Endothelial cell of umbilical vein (primary cell): ENCODE results near the gene CELF5. TPM values are rescaled to one million over a fixed set of nuclear protein-coding genes. Genes with fewer than 3 reads are reported as not detected.

Experiments used
- BruUV-seq: library from RNA; stranded (reverse); fragments of 400-500 nt; replicated peaks from 2 replicates; lab custom pipeline; 2021; lab: Mats Ljungman, UMichigan
- CTCF ChIA-PET: fragments of 300-600, 350-600 bp; sonication (Branson Sonifier 250); formaldehyde crosslinking; loops from one replicate; lab custom pipeline; 2021; ENCODE audit warnings: antibody characterized with exemption, inconsistent platforms; lab: Charles Lee
- POLR2A ChIA-PET: fragments of 300-600, 350-600 bp; sonication (Branson Sonifier 250); formaldehyde crosslinking; loops from one replicate; lab custom pipeline; 2021; ENCODE audit warnings: antibody characterized with exemption, inconsistent platforms; lab: Charles Lee
- DNase-seq: peaks from one replicate; pipeline ENCODE4 v3.0.0-alpha.2; 2011; ENCODE audit warnings: low read depth, low spot score
- FAIRE-seq: peaks from 2 replicates; lab custom pipeline; 2011; peaks lifted over from hg19 to GRCh38; lab: Jason Lieb, UNC
- H2AFZ ChIP-seq: 2 replicates; pipeline ENCODE4 v1.6.0; 2012; ENCODE audit warnings: low read depth, low read length, control low read depth, inconsistent platforms
- H3K27ac ChIP-seq: 2 replicates; pipeline ENCODE4 v1.5.1; 2011; ENCODE audit warnings: low read depth, mild to moderate bottlenecking, control low read depth, low read length, moderate library complexity; ENCODE audit not compliant: insufficient read depth
- H3K27me3 ChIP-seq, 2 experiments: 2 replicates each; pipeline versions ENCODE4 v1.6.0 to v1.6.1; 2011; ENCODE audit warnings: low read length in 2 of 2, mixed read lengths in 1 of 2; ENCODE audit not compliant: control insufficient read depth in 2 of 2, insufficient read depth in 2 of 2
- H3K36me3 ChIP-seq, 2 experiments: 2 replicates in 1 of 2; 3 replicates in 1 of 2; pipeline ENCODE4 v1.5.1; 2011; ENCODE audit warnings: low read length in 2 of 2, mild to moderate bottlenecking in 1 of 2, moderate library complexity in 1 of 2; ENCODE audit not compliant: control insufficient read depth in 2 of 2, insufficient read depth in 2 of 2; ENCODE audit errors: extremely low read depth in 1 of 2
- H3K4me1 ChIP-seq: 3 replicates; pipeline ENCODE4 v1.5.1; 2011; ENCODE audit warnings: mild to moderate bottlenecking, low read length; ENCODE audit not compliant: control insufficient read depth, insufficient read depth; ENCODE audit errors: extremely low read depth
- H3K4me2 ChIP-seq: 2 replicates; pipeline ENCODE4 v1.6.1; 2011; ENCODE audit warnings: low read length, control low read depth, mixed read lengths; ENCODE audit not compliant: insufficient read depth
- H3K4me3 ChIP-seq, 3 experiments: fragments of 200-600 bp in 1 of 3; sonication (generic), shearing (Covaris generic) in 1 of 3; replicated peaks in 1 of 3; 2 replicates each; pipeline ENCODE4 v1.5.1; 2011 to 2016; ENCODE audit warnings: control low read depth in 3 of 3, low read length in 3 of 3, mild to moderate bottlenecking in 2 of 3, inconsistent platforms in 1 of 3, low read depth in 1 of 3, moderate library complexity in 1 of 3; ENCODE audit not compliant: insufficient read depth in 1 of 3
- H3K79me2 ChIP-seq: 2 replicates; pipeline ENCODE4 v1.6.0; 2012; ENCODE audit warnings: low read length, inconsistent platforms; ENCODE audit not compliant: control insufficient read depth, insufficient read depth
- H3K9ac ChIP-seq: replicated peaks from 2 replicates; pipeline ENCODE3; 2011; ENCODE audit warnings: low read length, control low read depth; ENCODE audit not compliant: insufficient read depth; ENCODE audit errors: extremely low read depth
- H3K9me1 ChIP-seq: replicated peaks from 3 replicates; pipeline ENCODE4 v1.6.0; 2011; ENCODE audit warnings: mild to moderate bottlenecking, low read length; ENCODE audit not compliant: control insufficient read depth, insufficient read depth; ENCODE audit errors: extremely low read depth
- H3K9me3 ChIP-seq: replicated peaks from 2 replicates; pipeline ENCODE4 v1.5.1; 2012; ENCODE audit warnings: low read length, inconsistent platforms; ENCODE audit not compliant: control insufficient read depth, insufficient read depth
- H4K20me1 ChIP-seq: replicated peaks from 2 replicates; pipeline ENCODE3; 2011; ENCODE audit warnings: mild to moderate bottlenecking, low read length; ENCODE audit not compliant: control insufficient read depth, insufficient read depth; ENCODE audit errors: extremely low read depth
- EZH2 ChIP-seq: IDR thresholded peaks from 2 replicates; pipeline ENCODE4 v1.6.1; 2012; ENCODE audit warnings: borderline replicate concordance, low read depth, mild to moderate bottlenecking, moderate library complexity, low read length, inconsistent platforms; ENCODE audit not compliant: severe bottlenecking
- FOS ChIP-seq: IDR thresholded peaks from 2 replicates; pipeline ENCODE4 v1.6.1; 2011; ENCODE audit warnings: mild to moderate bottlenecking, low read length, moderate library complexity, borderline replicate concordance; ENCODE audit not compliant: insufficient read depth
- GATA2 ChIP-seq: IDR thresholded peaks from 2 replicates; pipeline ENCODE4 v1.7.0; 2011; ENCODE audit warnings: low read depth, mild to moderate bottlenecking, moderate library complexity, mixed read lengths, low read length; ENCODE audit not compliant: insufficient read length, insufficient read depth
- JUN ChIP-seq: IDR thresholded peaks from 2 replicates; pipeline ENCODE4 v1.6.1; 2011; ENCODE audit warnings: borderline replicate concordance, low read depth; ENCODE audit not compliant: insufficient read length, insufficient read depth
- MYC ChIP-seq: IDR thresholded peaks from one replicate; pipeline ENCODE4 v1.6.1; 2011; ENCODE audit warnings: mild to moderate bottlenecking, low read depth, low read length
- POLR2A ChIP-seq: IDR thresholded peaks from 2 replicates; pipeline ENCODE4 v1.6.1; 2012; ENCODE audit warnings: low read depth, mild to moderate bottlenecking, control low read depth, low read length
- POLR2AphosphoS5 ChIP-seq: IDR thresholded peaks from 2 replicates; pipeline ENCODE4 v1.6.1; 2012; ENCODE audit warnings: low read depth, mild to moderate bottlenecking, control low read depth, low read length, moderate library complexity; ENCODE audit not compliant: insufficient read depth
- dilution Hi-C: fragments of 300-500 bp; cut with MboI; formaldehyde crosslinking; loops from one replicate; pipeline ENCODE4 v1.15.0; 2019; ENCODE audit warnings: low sequenced_read_pairs; ENCODE audit not compliant: extremely low pct_ligation_motif_present
- intact Hi-C: fragments of 100-400 bp; cut with micrococcal nuclease; formaldehyde crosslinking; loops from one replicate; pipeline ENCODE4 v1.10.0; 2022
- polyA plus RNA-seq, 4 experiments: library from polyadenylated mRNA; depleted of rRNA in 3 of 4; stranded (reverse) in 3 of 4; unstranded in 1 of 4; fragments of >200 nt; gene quantifications; 2 replicates each; pipeline versions ENCODE4 v1.2.1 to v1.2.3, GENCODE V29; 2011 to 2012; ENCODE audit warnings: missing spikeins in 1 of 4
- total RNA-seq: library from RNA; stranded (reverse); gene quantifications from 2 replicates; pipeline ENCODE4 v1.2.3, GENCODE V29; 2021
- TF ChIP-seq, protein P1 (sequence below): IDR thresholded peaks from 2 replicates; pipeline ENCODE4 v1.6.1; 2011; ENCODE audit not compliant: insufficient read depth, insufficient read length
- TF ChIP-seq, protein P2 (sequence below), 2 donors: IDR thresholded peaks; 1 replicate in 1 of 2; 2 replicates in 1 of 2; pipeline ENCODE4 v1.5.1; 2011; ENCODE audit warnings: low read length in 2 of 2, mild to moderate bottlenecking in 2 of 2, moderate library complexity in 2 of 2, control low read depth in 1 of 2, inconsistent platforms in 1 of 2, low read depth in 1 of 2; ENCODE audit not compliant: insufficient read depth in 1 of 2; ENCODE audit errors: extremely low read depth in 1 of 2

The CELF5 gene
- total and polyA plus RNA-seq, 2 donors (not counting 3 experiments of a cell fraction or from before 2014, with no cell fraction given) = not detected

DNA sequence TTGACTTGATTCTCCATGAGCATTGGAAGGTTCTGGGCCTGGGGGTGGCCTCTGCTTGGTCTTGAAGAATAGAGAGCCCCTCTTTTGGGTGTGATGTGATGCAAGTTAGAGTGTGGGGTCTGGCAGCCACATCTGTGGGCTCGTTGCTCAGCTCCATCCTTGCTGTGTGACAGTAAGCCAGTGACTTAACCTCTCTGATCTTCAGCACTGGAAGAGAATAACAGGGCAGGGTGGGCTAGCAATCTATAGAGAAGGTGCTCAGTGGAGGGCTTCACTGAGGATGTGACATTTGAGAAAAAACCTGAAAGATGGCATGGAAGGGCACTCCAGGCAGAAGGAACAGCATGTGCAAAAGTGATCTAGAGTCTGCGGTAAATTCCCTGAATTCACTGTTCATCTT lies 28.2 kb downstream of the CELF5 start:
- Histone ChIP-seq H3K27ac (no peak overlapping the region), H3K36me3 (no peaks in the 10 kb centered on the region), H3K27me3 (no peaks in the 10 kb centered on the region), H3K9me1 (no peaks in the 10 kb centered on the region), H3K79me2 (no peaks in the 10 kb centered on the region), H3K9ac (no peak overlapping the region), H4K20me1 (no peaks in the 10 kb centered on the region), H2AFZ (no peak overlapping the region), H3K9me3 (no peaks in the 10 kb centered on the region), H3K4me2 (no peak overlapping the region), H3K4me3 (no peak overlapping the region), H3K4me1 (no peaks in the 10 kb centered on the region)
- BruUV-seq = no TSS peak
- DNase-seq (no peak), FAIRE-seq (no peak)
- ChIA-PET CTCF (interaction anchor here (0.9 to 1.8 kb wide), 6 partner anchors 10 to 233 kb away, joined by 3 to 4 read pairs (median 4); no protein-coding TSS in a partner anchor), POLR2A (no interaction called here)
- TF ChIP-seq, protein P1, sequence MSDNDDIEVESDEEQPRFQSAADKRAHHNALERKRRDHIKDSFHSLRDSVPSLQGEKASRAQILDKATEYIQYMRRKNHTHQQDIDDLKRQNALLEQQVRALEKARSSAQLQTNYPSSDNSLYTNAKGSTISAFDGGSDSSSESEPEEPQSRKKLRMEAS = no peak
- no peak for TF ChIP-seq JUN
- no peak for TF ChIP-seq FOS
- TF ChIP-seq POLR2AphosphoS5 = no peak
- TF ChIP-seq MYC = no peak
- TF ChIP-seq POLR2A = no peak
- TF ChIP-seq GATA2 = no peak
- TF ChIP-seq, protein P2, sequence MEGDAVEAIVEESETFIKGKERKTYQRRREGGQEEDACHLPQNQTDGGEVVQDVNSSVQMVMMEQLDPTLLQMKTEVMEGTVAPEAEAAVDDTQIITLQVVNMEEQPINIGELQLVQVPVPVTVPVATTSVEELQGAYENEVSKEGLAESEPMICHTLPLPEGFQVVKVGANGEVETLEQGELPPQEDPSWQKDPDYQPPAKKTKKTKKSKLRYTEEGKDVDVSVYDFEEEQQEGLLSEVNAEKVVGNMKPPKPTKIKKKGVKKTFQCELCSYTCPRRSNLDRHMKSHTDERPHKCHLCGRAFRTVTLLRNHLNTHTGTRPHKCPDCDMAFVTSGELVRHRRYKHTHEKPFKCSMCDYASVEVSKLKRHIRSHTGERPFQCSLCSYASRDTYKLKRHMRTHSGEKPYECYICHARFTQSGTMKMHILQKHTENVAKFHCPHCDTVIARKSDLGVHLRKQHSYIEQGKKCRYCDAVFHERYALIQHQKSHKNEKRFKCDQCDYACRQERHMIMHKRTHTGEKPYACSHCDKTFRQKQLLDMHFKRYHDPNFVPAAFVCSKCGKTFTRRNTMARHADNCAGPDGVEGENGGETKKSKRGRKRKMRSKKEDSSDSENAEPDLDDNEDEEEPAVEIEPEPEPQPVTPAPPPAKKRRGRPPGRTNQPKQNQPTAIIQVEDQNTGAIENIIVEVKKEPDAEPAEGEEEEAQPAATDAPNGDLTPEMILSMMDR (IDR thresholded peaks at IDR 0.05; ENCODE audit: extremely low read depth in 1 of 2, insufficient read depth in 1 of 2, low read depth in 1 of 2, low read length in 2 of 2) = no peak
- TF ChIP-seq EZH2 = no peak
- intact Hi-C loops = no loop called here
- dilution Hi-C loops = no loop called here
